Measurements from ENCODE around the gene POLR1A.

POLR1A gene

DNA sequence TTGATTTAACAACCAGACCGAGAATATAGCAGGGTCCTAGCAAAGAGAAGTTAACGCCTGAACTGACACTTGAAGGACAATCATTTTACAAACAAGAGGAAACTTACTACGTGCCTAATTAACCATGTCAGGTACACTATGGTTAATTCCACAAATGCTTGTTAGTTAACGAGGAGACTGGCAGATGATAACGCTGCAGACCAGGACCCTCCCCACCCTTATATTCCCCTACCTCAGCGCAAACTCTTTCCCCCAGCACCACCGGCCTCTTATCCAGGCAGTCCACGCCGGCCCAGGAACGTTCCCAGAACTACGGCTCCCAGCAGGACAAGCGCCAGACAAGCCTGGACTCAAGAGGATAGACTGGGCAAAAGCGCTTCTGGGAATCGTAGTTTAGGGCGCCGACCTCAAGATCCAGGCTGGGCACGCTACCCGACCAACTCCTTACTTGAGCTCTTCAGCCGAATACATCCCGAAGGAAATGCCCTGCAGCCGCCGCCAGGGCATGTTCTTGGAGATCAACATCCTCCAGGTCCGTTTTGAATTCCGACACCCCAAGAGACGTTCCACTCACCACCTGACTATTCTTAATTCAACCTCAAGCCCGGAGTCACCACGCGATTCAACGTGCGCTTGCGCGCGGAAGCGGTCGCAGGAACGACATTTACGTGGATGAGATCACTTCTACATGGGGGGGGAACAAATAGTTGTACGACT, at the start of gene POLR1A:
TSS of gene POLR1A (minus strand) at position 635 of the 717 bp plus-strand sequence. CDS start at position 525, 110 bp downstream.
- DNase-seq (ENCODE audit: insufficient read length, low spot score): peak; percentile 59
- no peak; the same call in 1 of the 2 replicates for TF ChIP-seq POLR2A (IDR thresholded peaks at IDR 0.05; ENCODE audit: low read depth, low read length)
- FAIRE-seq: no peak

DNA sequence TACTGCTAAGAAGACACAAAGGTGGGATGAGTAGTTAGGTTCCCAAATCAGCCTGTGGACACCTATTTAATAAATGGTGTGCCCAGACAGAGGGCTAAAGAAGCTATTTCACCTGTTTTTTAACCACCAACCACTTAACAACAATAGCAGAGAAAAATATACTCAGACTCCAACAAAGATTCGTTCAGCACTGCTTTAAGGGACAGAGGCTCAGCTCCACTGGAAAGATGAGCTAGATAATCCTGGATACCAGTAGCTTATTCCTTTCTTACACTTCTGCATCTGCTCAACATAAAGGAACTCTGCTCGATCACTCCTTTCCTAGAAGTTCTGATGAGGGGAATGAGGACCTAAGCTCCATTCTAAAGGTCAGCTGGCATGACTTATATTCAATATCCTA, 44.8 kb upstream of the POLR1A start:
- FAIRE-seq (no peak), DNase-seq (ENCODE audit: insufficient read length, low spot score) (no peak)
- no peak for TF ChIP-seq POLR2A (IDR thresholded peaks at IDR 0.05; ENCODE audit: low read depth, low read length)

DNA sequence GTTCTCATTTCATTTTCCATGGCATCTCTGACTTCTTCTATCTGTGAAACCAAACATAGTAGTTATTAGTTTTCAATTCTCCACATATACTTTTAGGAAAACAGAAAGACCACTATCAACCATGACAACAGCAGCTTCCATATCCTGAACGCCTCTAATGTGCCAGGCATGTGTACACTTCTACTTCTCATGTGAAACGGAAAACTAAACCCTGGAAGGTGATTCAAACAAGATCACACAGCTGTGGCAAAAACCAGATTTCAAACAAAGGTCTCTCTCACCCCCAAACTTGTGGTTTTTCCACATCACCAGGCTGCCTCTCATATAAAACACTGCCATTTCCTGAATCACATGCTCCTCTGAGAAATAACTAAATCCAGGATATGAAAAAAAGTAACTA, 42.1 kb upstream of the POLR1A start:
- no peak for DNase-seq (ENCODE audit: insufficient read length, low spot score)
- no peak for FAIRE-seq
- TF ChIP-seq POLR2A (IDR thresholded peaks at IDR 0.05; ENCODE audit: low read depth, low read length): no peak

DNA sequence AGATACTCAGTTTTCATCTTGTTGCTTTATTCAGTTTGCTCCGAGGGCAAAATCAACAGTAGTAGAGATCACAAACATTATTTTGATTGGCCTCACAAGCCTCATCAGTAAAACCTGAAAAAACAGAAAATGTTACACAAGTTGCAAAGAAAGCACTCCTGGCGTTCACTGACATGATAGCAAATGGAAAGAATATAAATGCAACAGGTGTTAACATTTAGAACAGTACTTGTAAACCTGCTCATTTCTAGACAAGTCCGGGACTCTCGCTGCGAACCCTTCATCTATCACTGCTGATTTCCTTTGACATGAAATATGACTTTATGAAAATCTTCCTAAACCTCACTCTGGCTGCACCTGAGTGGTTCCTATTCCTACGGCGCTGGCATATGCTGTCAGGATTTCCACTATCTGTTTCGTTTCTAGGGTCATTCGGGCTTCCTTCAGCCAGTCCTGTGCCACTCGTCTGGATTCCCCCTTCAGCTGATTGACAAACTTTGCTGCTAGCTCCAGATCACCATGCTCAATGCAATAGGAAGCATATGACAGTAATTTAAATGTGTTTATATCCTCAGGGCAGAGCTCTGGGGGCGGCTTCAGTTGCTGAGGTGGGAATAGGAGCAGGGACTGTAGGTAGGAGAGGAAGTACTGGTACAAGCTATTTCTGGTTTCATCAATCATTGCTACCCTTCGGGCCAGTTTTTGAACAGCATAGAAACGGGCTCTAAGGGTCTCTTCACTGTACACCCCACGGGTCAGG, 38.4 kb upstream of the POLR1A start:
- FAIRE-seq (no peak), DNase-seq (ENCODE audit: insufficient read length, low spot score) (no peak)
- TF ChIP-seq POLR2A (IDR thresholded peaks at IDR 0.05; ENCODE audit: low read depth, low read length): no peak

DNA sequence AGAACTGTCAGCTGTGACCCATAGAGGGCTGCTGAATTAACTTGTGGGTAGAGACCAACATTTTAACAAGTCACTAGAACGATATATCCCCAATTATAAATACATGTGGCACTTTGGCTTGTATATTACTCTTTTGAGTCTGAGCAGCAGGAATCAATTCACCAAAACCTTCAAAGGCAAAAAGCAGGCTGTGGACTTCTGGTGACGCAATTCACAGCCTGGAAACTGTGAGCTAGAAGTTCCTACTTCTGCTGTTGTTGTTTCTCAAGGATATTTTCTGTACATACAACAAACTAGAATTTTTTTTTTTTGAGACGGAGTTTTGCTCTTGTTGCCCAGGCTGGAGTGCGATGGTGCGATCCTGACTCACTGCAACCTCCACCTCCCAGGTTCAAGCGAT, 37.6 kb upstream of the POLR1A start:
- TF ChIP-seq POLR2A (IDR thresholded peaks at IDR 0.05; ENCODE audit: low read depth, low read length): no peak
- no peak for FAIRE-seq

DNA sequence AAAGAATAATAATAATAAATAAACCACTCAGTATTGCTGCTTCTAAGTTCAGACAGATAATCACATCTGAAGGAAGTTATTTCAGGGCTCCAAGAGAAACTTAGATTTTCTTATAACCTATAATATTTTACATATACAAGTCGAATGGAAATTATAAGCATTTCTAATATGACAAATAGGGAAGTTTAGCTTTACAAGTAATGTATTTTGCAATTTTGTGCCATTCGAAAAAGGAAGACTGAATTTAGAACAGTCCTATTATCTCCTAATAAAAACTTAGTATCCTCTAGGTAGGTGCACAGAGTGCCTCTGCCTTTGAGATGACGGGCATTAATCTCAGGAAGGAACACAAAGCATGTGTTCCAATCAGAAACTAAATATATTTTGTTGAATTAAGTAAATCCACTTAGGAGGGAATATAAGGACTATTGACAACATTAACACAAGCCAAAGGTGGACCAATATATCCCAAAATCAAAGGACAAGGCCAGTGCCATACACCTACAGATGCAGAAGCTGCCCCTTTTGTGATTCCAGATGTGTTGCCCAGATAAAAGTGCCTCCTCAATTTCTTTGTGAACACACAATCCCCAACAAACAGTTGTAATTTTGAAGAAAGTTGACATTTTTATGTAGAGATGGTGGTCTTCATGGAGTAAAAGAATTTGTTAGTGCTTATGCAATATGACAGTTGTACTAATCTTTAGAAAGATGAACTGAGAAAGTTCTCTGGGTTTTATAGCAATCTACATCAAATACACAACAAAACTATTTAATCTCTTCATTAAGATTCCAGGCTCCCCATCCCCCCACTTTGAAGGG, 37.0 kb upstream of the POLR1A start:
- TF ChIP-seq POLR2A (IDR thresholded peaks at IDR 0.05; ENCODE audit: low read depth, low read length): no peak
- DNase-seq (ENCODE audit: insufficient read length, low spot score): no peak
- no peak for FAIRE-seq

More for the DNA sequence above, 37.6 kb upstream of the POLR1A start:
- DNase-seq (ENCODE audit: insufficient read length, low spot score): no peak

DNA sequence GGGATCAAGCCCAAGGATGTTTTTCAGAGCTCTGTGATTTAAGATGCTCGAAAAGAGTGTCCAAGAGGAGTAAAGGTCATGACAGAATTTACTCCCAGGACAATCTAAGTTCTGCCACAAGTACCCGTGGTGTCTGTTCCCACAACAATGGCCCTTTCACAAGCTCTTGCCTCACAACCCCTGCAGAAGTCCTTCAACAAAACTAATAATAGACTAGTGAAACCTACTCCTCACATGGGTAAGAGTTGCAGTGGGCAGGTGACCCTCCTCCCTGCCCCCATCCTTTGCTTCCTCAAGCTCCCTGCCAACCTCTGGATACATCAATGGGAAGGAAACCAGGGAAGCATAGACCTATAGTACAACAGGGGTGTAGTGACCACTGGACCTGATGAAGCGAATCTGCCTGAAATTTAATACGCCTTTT, 35.3 kb upstream of the POLR1A start:
- no peak for TF ChIP-seq POLR2A (IDR thresholded peaks at IDR 0.05; ENCODE audit: low read depth, low read length)
- FAIRE-seq (no peak), DNase-seq (ENCODE audit: insufficient read length, low spot score) (no peak)

DNA sequence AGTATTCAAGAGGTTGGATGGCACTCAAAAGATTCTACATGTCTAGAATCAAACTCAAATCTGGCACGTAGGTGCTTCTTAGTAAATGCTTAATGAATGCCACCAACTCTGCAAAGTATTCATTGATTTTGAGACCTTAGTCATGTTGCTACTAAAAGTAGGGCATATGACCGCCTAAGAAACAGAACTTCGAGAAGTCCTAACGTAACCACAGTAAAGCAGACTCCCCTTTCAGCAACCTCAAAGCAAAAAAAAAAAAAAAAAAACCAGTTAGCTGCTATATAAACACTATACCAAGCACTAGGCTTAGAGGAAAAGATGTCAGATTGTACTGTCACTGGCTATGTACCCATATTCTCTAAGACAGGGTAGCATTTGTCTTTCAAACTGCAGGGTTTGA, 34.3 kb upstream of the POLR1A start:
- FAIRE-seq (no peak), DNase-seq (ENCODE audit: insufficient read length, low spot score) (no peak)
- no peak for TF ChIP-seq POLR2A (IDR thresholded peaks at IDR 0.05; ENCODE audit: low read depth, low read length)

DNA sequence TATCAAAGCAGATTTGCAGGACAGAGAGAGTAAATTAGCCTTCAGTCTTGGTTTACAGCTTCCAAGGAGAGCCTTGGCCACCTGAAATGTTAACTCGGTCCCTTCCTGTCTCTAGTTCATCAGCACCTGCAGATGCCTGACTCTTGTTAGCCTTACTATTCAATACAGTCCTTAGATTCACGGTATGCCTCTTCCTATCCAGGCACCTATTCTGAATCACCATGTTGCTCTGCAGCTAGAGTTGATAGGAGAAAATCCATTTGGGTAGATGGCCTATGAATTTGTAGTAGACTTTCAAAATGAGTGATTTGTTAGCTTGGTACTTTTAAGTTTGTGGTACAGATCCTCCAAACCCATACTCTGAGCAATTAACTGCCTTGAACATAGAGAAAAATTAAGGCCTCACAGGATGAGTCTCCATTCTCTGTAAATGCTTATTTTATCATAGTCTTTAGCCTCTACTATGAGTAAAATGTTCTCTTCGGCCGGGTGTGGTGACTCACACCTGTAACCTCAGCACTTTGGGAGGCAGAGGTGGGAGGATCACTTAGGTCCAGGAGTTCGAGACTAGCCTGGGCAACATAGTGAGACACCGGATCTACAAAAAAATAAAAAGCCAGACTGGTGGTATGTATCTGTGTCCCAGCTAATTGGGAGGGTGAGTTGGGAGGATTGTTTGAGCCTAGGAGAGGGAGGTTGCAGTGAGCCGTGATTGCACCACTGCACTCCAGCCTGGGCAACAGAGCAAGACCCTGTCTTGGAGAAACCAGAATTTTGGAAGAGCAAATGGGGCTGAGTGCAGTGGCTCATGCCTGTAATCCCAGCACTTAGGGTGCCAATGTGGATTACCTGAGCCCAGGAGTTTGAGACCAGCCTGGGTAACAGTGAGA, 33.3 kb upstream of the POLR1A start:
- DNase-seq (ENCODE audit: insufficient read length, low spot score) (no peak), FAIRE-seq (no peak)
- TF ChIP-seq POLR2A (IDR thresholded peaks at IDR 0.05; ENCODE audit: low read depth, low read length): no peak

DNA sequence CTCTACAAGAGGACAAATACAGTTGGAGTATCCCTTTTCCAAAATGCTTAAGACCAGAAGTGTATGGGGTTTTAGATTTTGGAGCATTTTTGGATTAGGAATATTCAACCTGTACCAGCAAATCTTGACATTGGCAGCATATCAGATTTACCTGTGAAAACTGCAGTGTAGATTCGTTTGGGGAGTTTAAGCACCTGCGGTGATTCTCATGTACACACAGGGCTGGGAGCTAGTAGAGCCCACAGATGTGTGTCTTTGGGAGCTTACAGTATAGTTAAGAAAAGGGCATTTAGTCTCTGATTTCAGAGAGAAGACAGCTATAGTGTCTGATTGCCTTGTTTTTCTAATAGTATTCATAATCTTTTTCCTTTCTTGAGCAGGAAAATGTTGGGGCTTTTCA, 30.5 kb upstream of the POLR1A start:
- TF ChIP-seq POLR2A (IDR thresholded peaks at IDR 0.05; ENCODE audit: low read depth, low read length): no peak
- FAIRE-seq: no peak
- no peak for DNase-seq (ENCODE audit: insufficient read length, low spot score)

DNA sequence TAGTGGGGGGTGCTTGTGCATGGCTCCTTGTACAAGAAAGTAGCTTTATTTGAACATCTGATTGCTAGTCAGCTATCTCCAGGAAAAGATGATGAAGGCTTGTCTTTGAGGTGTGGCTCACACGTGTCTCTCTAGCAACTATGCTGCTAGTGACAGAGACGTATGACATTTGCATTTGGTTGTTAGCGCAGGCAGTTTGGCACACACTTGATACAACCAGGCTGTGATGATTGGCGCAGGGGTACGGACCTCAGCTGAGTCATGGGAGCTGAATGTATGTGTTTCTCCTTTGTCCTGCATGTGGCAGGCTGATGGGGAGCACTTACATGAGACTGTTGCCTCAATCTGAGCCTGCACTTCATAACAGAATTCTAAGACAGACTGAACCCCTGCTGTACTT, 30.0 kb upstream of the POLR1A start:
- no peak for DNase-seq (ENCODE audit: insufficient read length, low spot score)
- no peak for TF ChIP-seq POLR2A (IDR thresholded peaks at IDR 0.05; ENCODE audit: low read depth, low read length)
- no peak for FAIRE-seq

DNA sequence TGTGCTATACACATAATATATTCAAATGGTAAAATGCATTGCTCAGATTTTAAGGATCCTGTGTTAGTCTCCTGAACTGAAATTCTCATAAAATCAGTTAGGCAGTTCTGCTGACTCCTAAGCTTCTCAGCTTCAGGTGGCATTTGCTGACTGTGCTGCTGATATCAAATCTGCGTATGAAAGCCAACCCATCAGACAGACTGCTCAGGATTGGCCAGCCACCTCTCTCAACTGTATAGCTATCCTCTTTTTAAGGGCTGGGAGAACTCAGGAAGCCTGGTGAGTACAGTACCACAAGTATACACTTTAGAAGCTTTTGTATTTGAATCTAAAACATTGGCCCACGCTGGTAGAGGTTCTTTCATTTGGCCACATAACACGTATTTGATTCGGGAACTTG, 29.0 kb upstream of the POLR1A start:
- no peak for TF ChIP-seq POLR2A (IDR thresholded peaks at IDR 0.05; ENCODE audit: low read depth, low read length)
- DNase-seq (ENCODE audit: insufficient read length, low spot score): no peak
- no peak for FAIRE-seq

DNA sequence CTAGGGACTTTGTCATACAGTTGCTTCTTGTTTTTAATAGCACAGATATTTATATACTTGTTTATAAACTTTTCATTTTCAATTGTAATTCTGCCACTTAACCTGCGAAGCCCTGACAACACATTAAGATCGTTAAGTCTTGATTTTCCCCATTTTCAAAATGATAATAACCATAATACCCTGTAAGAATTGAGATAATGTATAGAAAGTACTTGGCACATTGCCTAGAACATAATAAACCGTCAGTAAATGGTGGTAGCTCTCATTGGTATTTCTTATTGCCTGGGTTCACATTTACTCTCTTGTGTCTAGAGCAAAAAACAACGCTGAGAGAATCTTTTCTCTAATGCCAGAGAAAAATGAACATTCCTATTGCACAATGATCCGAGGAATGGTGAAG, 19.0 kb upstream of the POLR1A start:
- DNase-seq (ENCODE audit: insufficient read length, low spot score): no peak
- no peak for TF ChIP-seq POLR2A (IDR thresholded peaks at IDR 0.05; ENCODE audit: low read depth, low read length)
- FAIRE-seq: no peak
